ENCODE results near the gene MAN1C1. TPM values are rescaled to one million over a fixed set of nuclear protein-coding genes. Genes with fewer than 3 reads are reported as not detected.
A peak's percentile ranks its signal among the peaks of the same experiment; 100 is the strongest.

The MAN1C1 gene
- total RNA-seq, 1 donor from 2014 or later: 29.1 TPM

GRCh38 chr1:25785333-25786067, 168.9 kb downstream of the MAN1C1 start:
- Mint-ChIP-seq H3K9me3 (ENCODE audit: unreplicated experiment) (no peaks in the 10 kb centered on the region), H3K27me3 (ENCODE audit: unreplicated experiment) (peaks cover 5% of the 10 kb centered on the region), H3K4me1 (ENCODE audit: unreplicated experiment) (peaks cover 36% of the 10 kb centered on the region), H3K4me3 (ENCODE audit: unreplicated experiment) (no peak overlapping the region), H3K36me3 (ENCODE audit: low read depth, unreplicated experiment) (peaks cover 23% of the 10 kb centered on the region), H3K27ac (ENCODE audit: unreplicated experiment) (peak overlapping the region; percentile 9)
- no peak for DNase-seq (ENCODE audit: low spot score)
- TF ChIP-seq CTCF (IDR thresholded peaks at IDR 0.05; ENCODE audit: unreplicated experiment): no peak

DNA sequence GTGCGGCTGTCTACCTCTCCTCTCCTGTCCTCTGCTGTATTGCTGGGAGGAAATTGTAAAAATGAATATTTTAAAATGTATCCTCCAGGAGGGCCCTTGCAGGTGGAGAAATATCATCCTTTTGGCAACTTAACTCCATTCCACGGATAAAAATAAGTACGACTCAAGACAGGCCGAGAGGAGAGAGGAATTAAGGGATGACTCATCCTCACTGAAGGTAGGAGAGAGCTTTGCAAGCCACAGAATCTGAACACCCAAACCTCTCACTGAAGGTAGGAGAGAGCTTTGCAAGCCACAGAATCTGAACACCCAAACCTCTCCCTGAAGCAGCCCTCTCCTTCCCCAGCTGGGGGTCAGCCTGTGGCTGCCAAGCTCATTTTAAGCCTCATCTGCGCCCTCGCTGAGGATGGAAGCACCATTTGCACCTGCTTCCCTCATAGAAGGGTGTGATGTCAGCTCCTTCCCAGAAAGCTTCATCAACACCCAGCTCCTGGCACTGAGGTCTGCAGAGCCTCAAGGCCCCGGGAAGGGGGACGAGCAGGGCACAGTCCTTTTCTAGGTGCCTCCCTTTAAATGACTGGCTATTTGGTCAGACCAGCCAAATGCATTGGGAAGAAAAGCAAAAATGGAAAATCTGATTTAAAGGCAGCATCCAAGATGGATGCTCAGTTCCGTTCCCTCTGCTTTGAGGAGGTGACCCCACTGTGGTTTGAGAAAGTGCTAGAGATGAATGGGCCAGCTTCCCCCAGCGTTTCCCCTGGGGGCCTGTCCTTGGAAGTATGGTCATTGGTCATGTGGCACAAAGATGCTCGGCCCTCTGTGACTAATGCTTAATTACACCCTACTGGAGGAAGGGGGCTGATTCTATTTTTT, 170.5 kb downstream of the MAN1C1 start:
- Mint-ChIP-seq H3K27me3 (ENCODE audit: unreplicated experiment) (peaks cover 5% of the 10 kb centered on the region), H3K36me3 (ENCODE audit: low read depth, unreplicated experiment) (peaks cover 26% of the 10 kb centered on the region), H3K9me3 (ENCODE audit: unreplicated experiment) (no peaks in the 10 kb centered on the region), H3K27ac (ENCODE audit: unreplicated experiment) (no peak overlapping the region), H3K4me1 (ENCODE audit: unreplicated experiment) (peaks cover 30% of the 10 kb centered on the region), H3K4me3 (ENCODE audit: unreplicated experiment) (peak overlapping the region; percentile 18)
- DNase-seq (ENCODE audit: low spot score): no peak
- TF ChIP-seq CTCF (IDR thresholded peaks at IDR 0.05; ENCODE audit: unreplicated experiment): no peak

DNA sequence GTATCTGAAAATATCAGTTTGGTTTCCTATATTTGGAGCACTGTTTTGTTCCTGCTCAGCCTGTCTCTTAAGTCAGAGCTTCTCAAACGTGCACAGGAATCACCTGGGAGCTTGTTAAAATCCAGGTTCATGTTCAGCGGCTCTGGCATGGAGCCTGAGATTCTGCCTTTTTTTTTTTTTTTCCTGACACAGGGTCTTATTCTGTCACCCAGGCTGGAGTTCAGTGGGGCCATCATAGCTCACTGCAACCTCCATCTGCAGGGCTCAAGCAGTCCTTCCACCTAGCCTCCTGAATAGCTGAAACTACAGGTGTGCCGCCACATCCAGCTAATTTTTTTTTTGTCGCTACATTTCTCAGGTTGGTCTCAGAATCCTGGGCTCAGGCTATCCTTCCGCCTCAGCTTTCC, 171.2 kb downstream of the MAN1C1 start:
- no peak for TF ChIP-seq CTCF (IDR thresholded peaks at IDR 0.05; ENCODE audit: unreplicated experiment)
- H3K9me3 Mint-ChIP-seq (ENCODE audit: unreplicated experiment): no peaks in the 10 kb centered on the region
- no peak for DNase-seq (ENCODE audit: low spot score)
- H3K27ac Mint-ChIP-seq (ENCODE audit: unreplicated experiment): no peak overlapping the region
- peaks cover 26% of the 10 kb centered on the region for H3K4me1 Mint-ChIP-seq (ENCODE audit: unreplicated experiment)
- H3K4me3 Mint-ChIP-seq (ENCODE audit: unreplicated experiment): no peak overlapping the region
- peaks cover 25% of the 10 kb centered on the region for H3K36me3 Mint-ChIP-seq (ENCODE audit: low read depth, unreplicated experiment)
- peaks cover 5% of the 10 kb centered on the region for H3K27me3 Mint-ChIP-seq (ENCODE audit: unreplicated experiment)

- H3K9me3 Mint-ChIP-seq (ENCODE audit: unreplicated experiment): no peaks in the 10 kb centered on the region
- DNase-seq (ENCODE audit: low spot score): no peak
- peak overlapping the region; percentile 32 for H3K4me3 Mint-ChIP-seq (ENCODE audit: unreplicated experiment)
- peaks cover 3% of the 10 kb centered on the region for H3K4me1 Mint-ChIP-seq (ENCODE audit: unreplicated experiment)
- H3K27ac Mint-ChIP-seq (ENCODE audit: unreplicated experiment): no peak overlapping the region
- H3K27me3 Mint-ChIP-seq (ENCODE audit: unreplicated experiment): peaks cover 5% of the 10 kb centered on the region
- no peak for TF ChIP-seq CTCF (IDR thresholded peaks at IDR 0.05; ENCODE audit: unreplicated experiment)
- peaks cover 13% of the 10 kb centered on the region for H3K36me3 Mint-ChIP-seq (ENCODE audit: low read depth, unreplicated experiment)
These were observed 173.9 kb downstream of the MAN1C1 start for GRCh38 chr1:25790472-25790871.

GRCh38 chr1:25792115-25792514, 175.5 kb downstream of the MAN1C1 start:
- Mint-ChIP-seq H3K36me3 (ENCODE audit: low read depth, unreplicated experiment) (peaks cover 20% of the 10 kb centered on the region), H3K9me3 (ENCODE audit: unreplicated experiment) (no peaks in the 10 kb centered on the region), H3K4me3 (ENCODE audit: unreplicated experiment) (no peak overlapping the region), H3K27me3 (ENCODE audit: unreplicated experiment) (peaks cover 9% of the 10 kb centered on the region), H3K27ac (ENCODE audit: unreplicated experiment) (peak overlapping the region; percentile 79), H3K4me1 (ENCODE audit: unreplicated experiment) (peaks cover 9% of the 10 kb centered on the region)
- TF ChIP-seq CTCF (IDR thresholded peaks at IDR 0.05; ENCODE audit: unreplicated experiment): no peak
- no peak for DNase-seq (ENCODE audit: low spot score)

Measured in endothelial cell (in vitro differentiated cells).